OCI-LY7 (cell line): Measurements from ENCODE around the gene PHF14.

ENCODE experiments used
- CTCF ChIP-seq: fragments of 200-600 bp; sonication (generic); conservative IDR thresholded peaks from 2 replicates; pipeline ENCODE4 v1.5.1; 2014; ENCODE audit warnings: mild to moderate bottlenecking, antibody characterized with exemption, low read length, moderate library complexity, mixed read lengths
- EZH2phosphoT487 ChIP-seq: fragments of 200-600 bp; sonication (generic); IDR thresholded peaks from 2 replicates; pipeline ENCODE4 v1.6.1; 2018; ENCODE audit warnings: low read depth, borderline replicate concordance, mild to moderate bottlenecking, mixed run types, antibody characterized with exemption, low read length, moderate library complexity, mixed read lengths

- no peak for TF ChIP-seq CTCF
- TF ChIP-seq EZH2phosphoT487: no peak
Measured at GRCh38 chr7:11141541-11141940, 167.9 kb downstream of the PHF14 start.
